ENCODE data around the gene RAVER2. TPM values are rescaled to one million over a fixed set of nuclear protein-coding genes. Genes with fewer than 3 reads are reported as not detected.

The RAVER2 gene
- total and polyA plus RNA-seq, 9 donors = 17.8 to 23.0 (median 18.9) TPM

DNA sequence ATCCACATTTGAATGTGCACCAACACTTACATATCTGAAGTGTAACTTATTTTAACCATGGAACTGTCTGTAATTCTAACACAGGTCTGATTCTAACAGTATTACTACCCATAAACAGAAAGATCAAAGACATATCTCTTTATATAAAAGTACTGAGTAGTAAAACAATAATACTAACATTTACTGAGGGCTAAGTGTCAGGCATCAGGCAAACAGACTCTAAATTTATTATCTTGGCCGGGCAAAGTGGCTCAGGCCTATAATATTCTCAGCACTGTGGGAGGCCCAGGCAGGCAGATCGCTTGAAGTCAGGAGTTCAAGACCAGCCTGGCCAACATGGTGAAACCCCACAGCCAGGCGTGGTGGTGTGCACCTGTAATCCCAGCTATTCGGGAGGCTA lies 135.6 kb downstream of the RAVER2 start:
- 86% methylated on average over 2 of the region's 4 CpGs for WGBS (ENCODE audit: insufficient coverage)
- no peak for DNase-seq
- no peak overlapping the region for H3K27ac ChIP-seq (ENCODE audit: low read length)
- no peaks in the 10 kb centered on the region for H3K9me3 ChIP-seq (replicated peaks; ENCODE audit: control insufficient read depth, low read depth, low read length)
- peaks cover 30% of the 10 kb centered on the region for H3K36me3 ChIP-seq (ENCODE audit: control insufficient read depth, insufficient read depth, low read length)
- H3K4me1 ChIP-seq (ENCODE audit: control insufficient read depth, insufficient read depth, low read length) = no peaks in the 10 kb centered on the region
- no peaks in the 10 kb centered on the region for H3K27me3 ChIP-seq (ENCODE audit: control insufficient read depth, insufficient read depth, low read length)
- no peak overlapping the region for H3K4me3 ChIP-seq (ENCODE audit: low read length)

DNA sequence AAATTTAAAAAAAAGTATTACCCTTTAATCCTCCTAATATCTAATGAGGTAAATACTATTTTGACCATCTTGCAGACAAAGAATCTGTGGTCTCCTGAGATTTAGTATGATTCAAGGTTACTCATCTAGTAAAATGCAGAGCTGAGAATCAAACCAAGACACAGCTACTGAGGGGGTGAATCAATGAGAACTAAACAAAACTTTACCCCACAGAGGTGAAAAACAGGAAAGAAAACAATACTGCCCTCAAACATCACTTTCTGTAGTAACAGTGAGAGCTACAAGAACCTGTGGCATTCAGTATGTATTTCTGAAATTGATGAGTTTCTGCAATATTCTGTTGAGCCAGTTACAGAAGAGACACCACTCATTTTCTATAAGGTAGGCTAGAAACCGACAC lies 136.4 kb downstream of the RAVER2 start:
- peaks cover 23% of the 10 kb centered on the region for H3K36me3 ChIP-seq (ENCODE audit: control insufficient read depth, insufficient read depth, low read length)
- no peak for DNase-seq
- H3K4me1 ChIP-seq (ENCODE audit: control insufficient read depth, insufficient read depth, low read length) = no peaks in the 10 kb centered on the region
- no CpG with 5 or more reads among the region's 1 CpG for WGBS (ENCODE audit: insufficient coverage)
- H3K27ac ChIP-seq (ENCODE audit: low read length) = no peak overlapping the region
- H3K27me3 ChIP-seq (ENCODE audit: control insufficient read depth, insufficient read depth, low read length) = no peaks in the 10 kb centered on the region
- H3K9me3 ChIP-seq (replicated peaks; ENCODE audit: control insufficient read depth, low read depth, low read length) = no peaks in the 10 kb centered on the region
- H3K4me3 ChIP-seq (ENCODE audit: low read length) = no peak overlapping the region

Other genes with a start within 250 kb of the RAVER2 start
- gene JAK1, start 221.5 kb downstream of the RAVER2 start, total RNA-seq = 55.2 TPM
- gene JAK1, start 221.5 kb downstream of the RAVER2 start, polyA plus RNA-seq (ENCODE audit: insufficient read depth in 1 of 8, insufficient read length in 8 of 8, low replicate concordance in 1 of 8) = 10 to 100 TPM; 49.2 to 69.5 (median 56.2) TPM